Loucy (cell line): Measurements from ENCODE around the gene ZNRF3.

Experiments
- H2AFZ ChIP-seq: fragments of 200-600 bp; sonication (generic); 2 replicates; pipeline ENCODE4 v1.6.0; 2016; ENCODE audit warnings: antibody characterized with exemption, mild to moderate bottlenecking, low read length, moderate library complexity
- H3F3A ChIP-seq: fragments of 200-600 bp; 2 replicates; pipeline ENCODE4 v1.6.0; 2016; ENCODE audit warnings: antibody characterized with exemption, low read depth, mild to moderate bottlenecking
- H3K27me3 ChIP-seq: fragments of 200-600 bp; sonication (generic); 2 replicates; pipeline ENCODE4 v1.6.1; 2014; ENCODE audit warnings: low read length, mild to moderate bottlenecking; ENCODE audit not compliant: insufficient read depth, poor library complexity, severe bottlenecking
- H3K36me3 ChIP-seq: fragments of 200-600 bp; sonication (generic); 2 replicates; pipeline ENCODE4 v1.6.1; 2016; ENCODE audit warnings: low read length; ENCODE audit not compliant: insufficient read depth
- H3K4me1 ChIP-seq: fragments of 200-600 bp; sonication (generic); 2 replicates; pipeline ENCODE4 v1.5.1; 2014; ENCODE audit warnings: low read length, mild to moderate bottlenecking; ENCODE audit not compliant: insufficient read depth, poor library complexity, severe bottlenecking
- H3K4me2 ChIP-seq: fragments of 200-600 bp; sonication (generic); 2 replicates; pipeline ENCODE4 v1.6.0; 2014; ENCODE audit warnings: antibody characterized with exemption, low read length, low read depth, mild to moderate bottlenecking; ENCODE audit not compliant: poor library complexity, severe bottlenecking
- H3K4me3 ChIP-seq: fragments of 200-600 bp; sonication (generic); 2 replicates; pipeline ENCODE4 v1.5.1; 2014; ENCODE audit warnings: low read length, mild to moderate bottlenecking, mixed read lengths; ENCODE audit not compliant: poor library complexity, severe bottlenecking
- H3K79me2 ChIP-seq: fragments of 200-600 bp; sonication (generic); 2 replicates; pipeline ENCODE4 v1.6.1; 2014; ENCODE audit warnings: low read length; ENCODE audit not compliant: insufficient read depth
- H3K9ac ChIP-seq: fragments of 200-600 bp; sonication (generic); 2 replicates; pipeline ENCODE4 v1.6.0; 2014; ENCODE audit warnings: mild to moderate bottlenecking, low read depth, low read length, moderate library complexity; ENCODE audit not compliant: poor library complexity, severe bottlenecking
- H3K9me2 ChIP-seq: fragments of 200-600 bp; sonication (generic); replicated peaks from 2 replicates; pipeline ENCODE4 v1.6.1; 2016; ENCODE audit warnings: low read depth, low read length, mixed read lengths
- H3K9me3 ChIP-seq: fragments of 200-600 bp; sonication (generic); 2 replicates; pipeline ENCODE4 v1.6.1; 2014; ENCODE audit warnings: mild to moderate bottlenecking, antibody characterized with exemption, low read length, low read depth; ENCODE audit not compliant: insufficient read depth
- H4K20me1 ChIP-seq: fragments of 200-600 bp; sonication (generic); 2 replicates; pipeline ENCODE4 v1.6.0; 2014; ENCODE audit warnings: antibody characterized with exemption, low read length, mild to moderate bottlenecking; ENCODE audit not compliant: insufficient read depth, poor library complexity, severe bottlenecking
- EZH2phosphoT487 ChIP-seq: fragments of 200-600 bp; IDR thresholded peaks from 2 replicates; pipeline ENCODE4 v1.6.1; 2018; ENCODE audit warnings: antibody characterized with exemption, mild to moderate bottlenecking, moderate library complexity, borderline replicate concordance
- TF ChIP-seq, protein P1 (sequence below): fragments of 200-600 bp; sonication (generic); conservative IDR thresholded peaks from 2 replicates; pipeline ENCODE4 v1.5.1; 2014; ENCODE audit warnings: mild to moderate bottlenecking, antibody characterized with exemption, low read length

ZNRF3 gene

DNA sequence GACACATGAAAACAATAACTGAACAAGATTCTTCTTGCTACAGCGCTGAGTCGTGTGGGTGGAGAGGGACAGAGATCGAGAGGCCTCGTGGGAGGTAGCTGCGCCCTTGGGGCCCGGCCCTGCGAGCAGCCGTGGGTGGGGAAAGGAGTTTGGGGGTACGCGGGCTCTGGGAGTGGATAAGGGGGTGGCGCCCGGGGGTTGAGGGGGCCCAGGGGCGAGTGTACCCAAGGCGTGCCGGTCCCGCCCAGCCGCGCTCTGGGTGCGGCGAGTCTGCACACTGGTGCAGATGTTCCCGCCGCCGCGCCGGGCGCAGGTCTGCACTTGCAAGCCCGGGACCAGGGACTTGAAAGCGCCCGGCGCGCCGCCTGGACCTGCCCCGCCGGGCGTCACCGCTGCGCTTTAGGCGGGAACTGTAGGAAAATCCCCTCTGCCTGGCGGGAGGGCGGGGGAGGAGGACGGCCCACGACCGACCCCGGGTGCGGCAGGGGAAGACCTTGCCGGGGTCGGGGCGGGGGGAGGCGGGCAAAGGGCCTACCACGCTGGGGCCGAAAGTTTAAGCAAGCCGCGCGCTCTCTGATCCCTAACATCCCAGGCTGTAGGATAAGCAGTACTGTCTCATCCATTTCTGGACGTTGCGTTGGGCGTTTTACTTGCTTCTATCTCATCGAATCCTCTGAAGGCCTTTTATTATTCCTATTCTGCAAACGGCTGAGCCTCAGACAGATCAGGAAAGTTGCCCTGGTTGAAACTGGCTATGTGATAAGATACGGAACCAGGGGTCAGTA is 188.1 kb downstream of the ZNRF3 start:
- no peaks in the 10 kb centered on the region for H3K9me3 ChIP-seq
- peaks cover 9% of the 10 kb centered on the region for H3K4me1 ChIP-seq
- no peaks in the 10 kb centered on the region for H3K27me3 ChIP-seq
- no peak overlapping the region for H3K4me2 ChIP-seq
- H3K36me3 ChIP-seq: no peaks in the 10 kb centered on the region
- no peak overlapping the region for H3K9ac ChIP-seq
- TF ChIP-seq EZH2phosphoT487: no peak
- TF ChIP-seq, protein P1, sequence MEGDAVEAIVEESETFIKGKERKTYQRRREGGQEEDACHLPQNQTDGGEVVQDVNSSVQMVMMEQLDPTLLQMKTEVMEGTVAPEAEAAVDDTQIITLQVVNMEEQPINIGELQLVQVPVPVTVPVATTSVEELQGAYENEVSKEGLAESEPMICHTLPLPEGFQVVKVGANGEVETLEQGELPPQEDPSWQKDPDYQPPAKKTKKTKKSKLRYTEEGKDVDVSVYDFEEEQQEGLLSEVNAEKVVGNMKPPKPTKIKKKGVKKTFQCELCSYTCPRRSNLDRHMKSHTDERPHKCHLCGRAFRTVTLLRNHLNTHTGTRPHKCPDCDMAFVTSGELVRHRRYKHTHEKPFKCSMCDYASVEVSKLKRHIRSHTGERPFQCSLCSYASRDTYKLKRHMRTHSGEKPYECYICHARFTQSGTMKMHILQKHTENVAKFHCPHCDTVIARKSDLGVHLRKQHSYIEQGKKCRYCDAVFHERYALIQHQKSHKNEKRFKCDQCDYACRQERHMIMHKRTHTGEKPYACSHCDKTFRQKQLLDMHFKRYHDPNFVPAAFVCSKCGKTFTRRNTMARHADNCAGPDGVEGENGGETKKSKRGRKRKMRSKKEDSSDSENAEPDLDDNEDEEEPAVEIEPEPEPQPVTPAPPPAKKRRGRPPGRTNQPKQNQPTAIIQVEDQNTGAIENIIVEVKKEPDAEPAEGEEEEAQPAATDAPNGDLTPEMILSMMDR: no peak
- H3K79me2 ChIP-seq: no peaks in the 10 kb centered on the region
- H3F3A ChIP-seq: peaks cover 5% of the 10 kb centered on the region; the same call in 1 of the 2 replicates
- H3K9me2 ChIP-seq: no peaks in the 10 kb centered on the region
- H3K4me3 ChIP-seq: no peak overlapping the region
- H4K20me1 ChIP-seq: no peaks in the 10 kb centered on the region
- no peak overlapping the region for H2AFZ ChIP-seq

DNA sequence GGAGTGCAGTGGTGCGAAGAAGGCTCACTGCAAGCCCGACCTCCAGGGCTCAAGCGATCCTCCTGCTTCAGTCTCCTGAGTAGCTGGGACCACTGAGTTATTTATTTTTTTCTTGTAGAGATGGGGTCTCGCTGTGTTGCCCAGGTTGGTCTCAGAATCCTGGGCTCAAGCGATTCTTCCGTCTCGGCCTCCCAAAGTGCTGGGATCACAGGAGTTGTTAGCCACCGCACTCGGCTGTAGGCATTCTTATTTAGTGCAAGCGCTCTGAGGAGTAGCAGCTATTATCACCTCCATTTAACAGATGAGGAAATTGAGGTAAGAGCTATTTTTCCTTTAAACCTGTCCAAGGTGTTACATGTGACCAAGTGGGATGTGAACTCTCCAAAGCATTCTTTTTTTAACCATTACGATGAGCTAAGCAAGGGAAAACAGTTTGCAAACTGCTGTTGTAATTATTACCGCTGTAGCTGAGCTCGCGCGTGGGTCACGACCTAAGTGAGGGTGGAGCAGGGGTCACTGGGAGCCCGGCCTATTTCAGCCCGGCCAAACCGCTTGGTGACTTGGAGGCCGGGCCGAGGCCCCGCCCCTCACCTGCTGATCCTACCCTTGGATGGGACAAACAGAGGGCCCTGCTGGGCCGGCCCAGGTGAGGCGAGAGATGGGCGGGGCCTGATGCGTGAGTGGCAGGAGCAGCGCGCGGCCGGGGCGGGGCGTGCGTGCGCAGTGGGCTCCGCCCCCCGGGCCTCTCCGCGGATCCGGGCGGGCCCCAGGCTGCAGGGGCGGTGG is 189.0 kb downstream of the ZNRF3 start:
- TF ChIP-seq, protein P1: no peak
- TF ChIP-seq EZH2phosphoT487: no peak
- H3K9ac ChIP-seq: no peak overlapping the region
- H3K9me3 ChIP-seq: no peaks in the 10 kb centered on the region
- peak overlapping the region; percentile 69 for H3K4me3 ChIP-seq
- H3K79me2 ChIP-seq: no peaks in the 10 kb centered on the region
- H2AFZ ChIP-seq: 0 out of 2 replicates have a peak overlapping the region, but pooled peaks have one; percentile 40
- H3K4me2 ChIP-seq: peak overlapping the region; percentile 78
- no peaks in the 10 kb centered on the region for H3K36me3 ChIP-seq
- H3K4me1 ChIP-seq: peaks cover 9% of the 10 kb centered on the region
- no peaks in the 10 kb centered on the region for H4K20me1 ChIP-seq
- H3K27me3 ChIP-seq: no peaks in the 10 kb centered on the region
- H3F3A ChIP-seq: peaks cover 5% of the 10 kb centered on the region; the same call in 1 of the 2 replicates
- no peaks in the 10 kb centered on the region for H3K9me2 ChIP-seq

DNA sequence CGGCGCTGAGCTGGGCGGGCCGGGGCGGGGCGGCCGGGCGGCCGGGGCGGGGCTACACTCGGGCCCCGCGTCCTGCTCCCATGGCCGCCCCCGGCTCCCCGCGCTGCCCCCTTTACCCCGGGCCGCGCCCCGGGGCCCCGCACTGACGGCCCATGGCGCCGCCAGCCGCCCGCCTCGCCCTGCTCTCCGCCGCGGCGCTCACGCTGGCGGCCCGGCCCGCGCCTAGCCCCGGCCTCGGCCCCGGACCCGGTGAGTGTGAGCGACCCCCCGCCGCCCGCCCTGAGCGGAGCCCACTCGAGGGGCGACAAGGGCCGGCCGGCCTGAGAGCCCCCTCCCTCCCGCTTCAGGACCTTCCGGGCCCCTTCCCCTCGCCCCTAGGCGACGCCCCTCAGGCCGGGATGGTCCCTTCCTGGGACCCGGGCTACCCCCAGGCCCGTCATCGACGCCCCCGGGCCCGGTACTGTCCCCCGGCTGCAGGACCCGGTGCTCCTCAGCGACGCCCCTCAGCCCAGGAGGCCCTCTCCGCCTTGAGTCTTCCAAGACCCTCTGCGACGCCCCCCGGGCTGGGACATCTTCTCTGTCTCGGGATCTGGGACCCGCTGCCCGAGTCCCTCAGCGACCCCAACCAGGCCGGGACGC is 189.7 kb downstream of the ZNRF3 start, which contains the start of gene KREMEN1:
Gene KREMEN1, plus strand, starts transcription at position 57 of the 639 bp plus-strand sequence. Its CDS starts 96 bp downstream, at position 153.
- peak within 1 kb of the TSS; percentile 69 for H3K4me3 ChIP-seq
- H3K9me2 ChIP-seq: no peaks in the 10 kb centered on the region
- no peaks in the 10 kb centered on the region for H4K20me1 ChIP-seq
- peak within 1 kb of the TSS; percentile 61 for H3K9ac ChIP-seq
- H3F3A ChIP-seq: peaks cover 5% of the 10 kb centered on the region; the same call in 1 of the 2 replicates
- peak within 1 kb of the TSS; percentile 79 for H3K4me2 ChIP-seq
- H3K79me2 ChIP-seq: no peaks in the 10 kb centered on the region
- no peaks in the 10 kb centered on the region for H3K9me3 ChIP-seq
- TF ChIP-seq EZH2phosphoT487: no peak
- TF ChIP-seq, protein P1: no peak
- H3K4me1 ChIP-seq: peaks cover 14% of the 10 kb centered on the region
- peak within 1 kb of the TSS; percentile 40; the same call in 1 of the 2 replicates for H2AFZ ChIP-seq
- no peaks in the 10 kb centered on the region for H3K36me3 ChIP-seq
- H3K27me3 ChIP-seq: no peaks in the 10 kb centered on the region
